ENCODE measurements around the gene KLHL41. TPM values are rescaled to one million over a fixed set of nuclear protein-coding genes. Genes with fewer than 3 reads are reported as not detected.
A peak's percentile ranks its signal among the peaks of the same experiment; 100 is the strongest.
"Not testable (repeated sequence)": the region's sequence is repeated elsewhere in the genome, so short reads cannot be mapped to it uniquely, and the experiment has no call there.

Gene KLHL41
- total RNA-seq, 1 donor from 2014 or later: 2.2 TPM

DNA sequence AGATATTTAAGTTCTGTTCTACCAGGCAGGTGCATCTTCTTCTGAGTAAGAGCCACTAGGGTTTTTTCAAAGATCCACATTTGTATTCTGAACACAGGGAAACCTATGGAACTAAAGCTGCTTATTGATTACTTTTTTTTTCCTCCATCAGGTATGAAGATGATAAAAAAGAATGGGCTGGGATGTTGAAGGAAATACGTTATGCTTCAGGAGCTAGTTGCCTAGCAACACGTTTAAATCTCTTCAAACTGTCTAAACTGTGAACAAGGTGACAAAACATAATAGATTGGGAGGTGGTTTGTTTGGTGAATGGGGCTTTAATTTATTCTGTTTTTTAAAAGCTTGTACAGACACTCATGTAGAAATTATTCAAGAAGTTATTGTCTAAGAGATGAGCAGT, 15.9 kb downstream of the KLHL41 start:
- Mint-ChIP-seq H3K27ac (ENCODE audit: unreplicated experiment) (no peak overlapping the region), H3K36me3 (ENCODE audit: low read depth) (peaks cover 18% of the 10 kb centered on the region), H3K4me1 (ENCODE audit: low read depth) (no peaks in the 10 kb centered on the region), H3K9me3 (ENCODE audit: low read depth) (no peaks in the 10 kb centered on the region), H3K27me3 (ENCODE audit: low read depth) (no peaks in the 10 kb centered on the region), H3K4me3 (ENCODE audit: unreplicated experiment) (no peak overlapping the region)
- TF ChIP-seq, protein P1, sequence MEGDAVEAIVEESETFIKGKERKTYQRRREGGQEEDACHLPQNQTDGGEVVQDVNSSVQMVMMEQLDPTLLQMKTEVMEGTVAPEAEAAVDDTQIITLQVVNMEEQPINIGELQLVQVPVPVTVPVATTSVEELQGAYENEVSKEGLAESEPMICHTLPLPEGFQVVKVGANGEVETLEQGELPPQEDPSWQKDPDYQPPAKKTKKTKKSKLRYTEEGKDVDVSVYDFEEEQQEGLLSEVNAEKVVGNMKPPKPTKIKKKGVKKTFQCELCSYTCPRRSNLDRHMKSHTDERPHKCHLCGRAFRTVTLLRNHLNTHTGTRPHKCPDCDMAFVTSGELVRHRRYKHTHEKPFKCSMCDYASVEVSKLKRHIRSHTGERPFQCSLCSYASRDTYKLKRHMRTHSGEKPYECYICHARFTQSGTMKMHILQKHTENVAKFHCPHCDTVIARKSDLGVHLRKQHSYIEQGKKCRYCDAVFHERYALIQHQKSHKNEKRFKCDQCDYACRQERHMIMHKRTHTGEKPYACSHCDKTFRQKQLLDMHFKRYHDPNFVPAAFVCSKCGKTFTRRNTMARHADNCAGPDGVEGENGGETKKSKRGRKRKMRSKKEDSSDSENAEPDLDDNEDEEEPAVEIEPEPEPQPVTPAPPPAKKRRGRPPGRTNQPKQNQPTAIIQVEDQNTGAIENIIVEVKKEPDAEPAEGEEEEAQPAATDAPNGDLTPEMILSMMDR (IDR thresholded peaks at IDR 0.05): no peak
- DNase-seq (ENCODE audit: low spot score): no peak

DNA sequence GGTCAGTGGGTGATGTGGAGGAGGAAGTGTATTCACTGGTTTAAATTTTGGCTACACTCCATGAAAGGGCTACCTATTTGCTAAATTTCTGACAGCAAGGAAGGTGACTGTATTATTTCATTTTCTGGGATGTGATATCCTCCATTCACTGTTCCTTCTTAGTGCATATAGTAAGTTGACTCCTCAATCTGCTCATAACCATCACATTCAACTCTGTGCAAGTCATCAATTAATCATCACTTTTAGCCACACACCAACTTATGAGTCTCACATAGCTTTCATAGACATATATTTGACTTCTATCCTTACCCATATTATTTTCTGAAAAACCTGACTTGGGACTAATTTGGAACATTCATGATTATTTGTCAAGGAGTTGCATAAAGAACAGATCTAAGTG, 16.9 kb downstream of the KLHL41 start:
- Mint-ChIP-seq H3K4me1 (ENCODE audit: low read depth) (no peaks in the 10 kb centered on the region), H3K36me3 (ENCODE audit: low read depth) (peaks cover 18% of the 10 kb centered on the region), H3K9me3 (ENCODE audit: low read depth) (no peaks in the 10 kb centered on the region), H3K27me3 (ENCODE audit: low read depth) (no peaks in the 10 kb centered on the region), H3K27ac (ENCODE audit: unreplicated experiment) (no peak overlapping the region), H3K4me3 (ENCODE audit: unreplicated experiment) (no peak overlapping the region)
- no peak for DNase-seq (ENCODE audit: low spot score)
- TF ChIP-seq, protein P1 (IDR thresholded peaks at IDR 0.05): no peak

DNA sequence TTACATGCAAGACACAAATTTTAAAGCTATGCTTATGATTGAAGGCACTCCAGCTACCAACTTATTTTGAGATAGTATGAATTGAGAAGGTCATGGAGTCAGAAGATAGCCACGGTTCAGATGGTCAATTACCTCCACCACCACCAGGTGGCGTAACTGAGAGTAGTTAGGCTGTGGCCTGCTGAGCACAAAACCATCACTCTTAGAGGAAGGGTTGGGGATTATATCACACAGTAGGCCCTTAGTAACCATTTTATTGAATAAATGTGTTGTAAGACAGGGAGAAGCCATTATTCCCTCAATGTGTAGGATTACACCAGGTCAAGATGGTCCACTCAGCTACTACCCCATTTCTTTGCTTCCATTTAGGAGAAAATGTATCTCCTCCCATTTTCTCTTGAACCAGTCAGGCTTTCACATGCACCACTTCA, 18.8 kb downstream of the KLHL41 start:
- Mint-ChIP-seq H3K4me3 (ENCODE audit: unreplicated experiment) (no peak overlapping the region), H3K27me3 (ENCODE audit: low read depth) (no peaks in the 10 kb centered on the region), H3K4me1 (ENCODE audit: low read depth) (no peaks in the 10 kb centered on the region), H3K27ac (ENCODE audit: unreplicated experiment) (no peak overlapping the region), H3K9me3 (ENCODE audit: low read depth) (no peaks in the 10 kb centered on the region), H3K36me3 (ENCODE audit: low read depth) (peaks cover 17% of the 10 kb centered on the region)
- TF ChIP-seq, protein P1 (IDR thresholded peaks at IDR 0.05): peak; percentile 91
- DNase-seq (ENCODE audit: low spot score): no peak

DNA sequence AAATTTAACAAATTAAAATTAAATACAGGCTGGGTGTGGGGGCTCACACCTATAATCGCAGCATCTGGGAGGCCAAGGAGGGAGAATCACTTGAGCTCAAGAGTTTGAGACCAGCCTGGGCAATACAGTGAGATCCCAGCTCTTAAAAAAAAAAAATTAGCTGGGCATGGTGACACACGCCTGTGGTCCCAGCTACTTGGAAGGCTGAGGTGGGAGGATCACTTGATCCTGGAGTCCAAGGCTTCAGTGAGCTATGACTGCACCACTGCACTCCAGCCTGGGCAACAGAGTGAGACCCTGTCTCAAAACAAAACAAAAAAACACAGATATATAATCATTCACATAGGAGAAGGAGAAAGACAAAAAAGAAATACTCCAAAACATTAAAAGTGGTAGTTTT, 30.0 kb downstream of the KLHL41 start:
- not testable (repeated sequence) for H3K4me1 Mint-ChIP-seq (ENCODE audit: low read depth); H3K9me3 Mint-ChIP-seq (ENCODE audit: low read depth); H3K27ac Mint-ChIP-seq (ENCODE audit: unreplicated experiment); H3K27me3 Mint-ChIP-seq (ENCODE audit: low read depth); H3K4me3 Mint-ChIP-seq (ENCODE audit: unreplicated experiment); DNase-seq (ENCODE audit: low spot score)
- H3K36me3 Mint-ChIP-seq (ENCODE audit: low read depth): peaks cover 12% of the 10 kb centered on the region

DNA sequence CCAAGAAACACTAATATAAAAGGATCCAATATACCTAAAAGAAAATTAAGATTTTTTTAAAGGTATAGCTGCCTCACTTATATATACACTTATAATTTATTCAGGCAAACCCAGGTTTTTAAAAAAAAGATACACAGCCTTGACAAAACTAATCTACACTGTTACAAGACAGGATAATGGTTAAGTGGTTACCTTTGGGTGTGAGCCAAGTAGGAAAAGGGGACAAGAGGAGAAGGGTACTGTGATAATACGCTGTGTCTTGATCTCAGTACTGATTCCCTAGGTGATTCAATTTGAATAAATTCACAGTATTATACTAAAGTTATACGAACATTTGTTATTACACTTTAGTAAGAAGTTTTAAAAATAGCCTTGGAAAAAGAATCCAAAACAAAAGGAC, 30.6 kb downstream of the KLHL41 start:
- peaks cover 13% of the 10 kb centered on the region for H3K36me3 Mint-ChIP-seq (ENCODE audit: low read depth)
- DNase-seq (ENCODE audit: low spot score): no peak
- H3K27me3 Mint-ChIP-seq (ENCODE audit: low read depth): no peaks in the 10 kb centered on the region
- H3K4me3 Mint-ChIP-seq (ENCODE audit: unreplicated experiment): no peak overlapping the region
- no peak overlapping the region for H3K27ac Mint-ChIP-seq (ENCODE audit: unreplicated experiment)
- no peaks in the 10 kb centered on the region for H3K4me1 Mint-ChIP-seq (ENCODE audit: low read depth)
- TF ChIP-seq, protein P1 (IDR thresholded peaks at IDR 0.05): no peak
- no peaks in the 10 kb centered on the region for H3K9me3 Mint-ChIP-seq (ENCODE audit: low read depth)

DNA sequence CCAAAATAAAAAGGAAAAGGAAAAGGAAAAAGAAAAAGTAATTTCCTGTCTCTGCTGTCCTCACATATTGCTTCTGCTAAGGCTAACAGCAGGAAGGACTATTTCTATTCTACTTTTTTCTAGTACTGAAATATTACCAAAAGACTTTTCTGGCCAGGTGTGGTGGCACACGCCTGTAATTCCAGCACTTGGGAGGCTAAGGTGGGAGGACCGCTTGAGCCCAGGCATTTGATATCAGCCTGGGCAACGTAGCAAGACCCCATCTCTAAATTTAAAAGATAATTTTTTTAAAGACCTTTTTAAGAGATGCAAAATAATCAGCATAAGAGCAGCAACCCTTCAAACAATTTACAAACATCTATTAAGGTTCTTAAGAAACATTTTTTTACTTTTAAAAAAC, 32.9 kb downstream of the KLHL41 start:
- H3K9me3 Mint-ChIP-seq (ENCODE audit: low read depth): no peaks in the 10 kb centered on the region
- peaks cover 11% of the 10 kb centered on the region for H3K36me3 Mint-ChIP-seq (ENCODE audit: low read depth)
- no peak overlapping the region for H3K27ac Mint-ChIP-seq (ENCODE audit: unreplicated experiment)
- no peaks in the 10 kb centered on the region for H3K4me1 Mint-ChIP-seq (ENCODE audit: low read depth)
- TF ChIP-seq, protein P1 (IDR thresholded peaks at IDR 0.05): no peak
- no peak overlapping the region for H3K4me3 Mint-ChIP-seq (ENCODE audit: unreplicated experiment)
- no peaks in the 10 kb centered on the region for H3K27me3 Mint-ChIP-seq (ENCODE audit: low read depth)
- DNase-seq (ENCODE audit: low spot score): no peak
